ENCODE data around the gene SENP8.
A peak's percentile ranks its signal among the peaks of the same experiment; 100 is the strongest.

The SENP8 gene

GRCh38 chr15:72183781-72184164, 65.6 kb downstream of the SENP8 start:
- H3K36me3 ChIP-seq (ENCODE audit: insufficient read depth, low read length) = no peaks in the 10 kb centered on the region
- peaks cover 5% of the 10 kb centered on the region; the same call in 1 of the 2 replicates for H3K4me1 ChIP-seq (ENCODE audit: insufficient read depth, low read length)
- peak overlapping the region; percentile 40; the same call in 1 of the 2 replicates for H3K9ac ChIP-seq (ENCODE audit: low read depth, low read length)
- no peaks in the 10 kb centered on the region for H3K9me3 ChIP-seq (ENCODE audit: control insufficient read depth, insufficient read depth, low read length)

GRCh38 chr15:72184165-72184811, 66.1 kb downstream of the SENP8 start:
- Histone ChIP-seq H3K36me3 (ENCODE audit: insufficient read depth, low read length) (no peaks in the 10 kb centered on the region), H3K9me3 (ENCODE audit: control insufficient read depth, insufficient read depth, low read length) (no peaks in the 10 kb centered on the region), H3K9ac (ENCODE audit: low read depth, low read length) (peak overlapping the region; percentile 40), H3K4me1 (ENCODE audit: insufficient read depth, low read length) (peaks cover 5% of the 10 kb centered on the region; the same call in 1 of the 2 replicates)

GRCh38 chr15:72189250-72189902, 71.2 kb downstream of the SENP8 start:
- Histone ChIP-seq H3K36me3 (ENCODE audit: insufficient read depth, low read length) (no peaks in the 10 kb centered on the region), H3K9ac (ENCODE audit: low read depth, low read length) (no peak overlapping the region), H3K9me3 (ENCODE audit: control insufficient read depth, insufficient read depth, low read length) (no peaks in the 10 kb centered on the region), H3K4me1 (ENCODE audit: insufficient read depth, low read length) (peaks cover 3% of the 10 kb centered on the region; the same call in 1 of the 2 replicates)

GRCh38 chr15:72192416-72192815, 74.2 kb downstream of the SENP8 start:
- Histone ChIP-seq H3K4me1 (ENCODE audit: insufficient read depth, low read length) (peaks cover 3% of the 10 kb centered on the region; the same call in 1 of the 2 replicates), H3K9me3 (ENCODE audit: control insufficient read depth, insufficient read depth, low read length) (no peaks in the 10 kb centered on the region), H3K36me3 (ENCODE audit: insufficient read depth, low read length) (no peaks in the 10 kb centered on the region), H3K9ac (ENCODE audit: low read depth, low read length) (no peak overlapping the region)
